ENCODE results near the gene N4BP2L2.

The N4BP2L2 gene

DNA sequence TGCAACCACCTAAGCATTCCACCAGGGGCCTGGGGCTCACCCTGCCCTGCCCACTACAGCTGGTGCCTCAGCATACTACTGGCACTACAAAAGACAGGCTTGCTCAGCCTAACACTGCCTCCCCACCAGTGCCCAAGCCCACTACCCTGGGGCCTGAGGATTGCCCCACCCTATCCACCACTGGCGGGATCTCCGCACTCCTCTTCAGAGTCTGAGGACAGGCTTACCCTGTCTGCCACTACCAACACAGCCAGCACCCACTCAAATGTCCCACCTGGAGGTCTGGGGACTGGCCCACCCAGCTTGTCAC is 83.0 kb downstream of the N4BP2L2 start:
- no peak for DNase-seq (ENCODE audit: low read depth)
- TF ChIP-seq, protein P1, sequence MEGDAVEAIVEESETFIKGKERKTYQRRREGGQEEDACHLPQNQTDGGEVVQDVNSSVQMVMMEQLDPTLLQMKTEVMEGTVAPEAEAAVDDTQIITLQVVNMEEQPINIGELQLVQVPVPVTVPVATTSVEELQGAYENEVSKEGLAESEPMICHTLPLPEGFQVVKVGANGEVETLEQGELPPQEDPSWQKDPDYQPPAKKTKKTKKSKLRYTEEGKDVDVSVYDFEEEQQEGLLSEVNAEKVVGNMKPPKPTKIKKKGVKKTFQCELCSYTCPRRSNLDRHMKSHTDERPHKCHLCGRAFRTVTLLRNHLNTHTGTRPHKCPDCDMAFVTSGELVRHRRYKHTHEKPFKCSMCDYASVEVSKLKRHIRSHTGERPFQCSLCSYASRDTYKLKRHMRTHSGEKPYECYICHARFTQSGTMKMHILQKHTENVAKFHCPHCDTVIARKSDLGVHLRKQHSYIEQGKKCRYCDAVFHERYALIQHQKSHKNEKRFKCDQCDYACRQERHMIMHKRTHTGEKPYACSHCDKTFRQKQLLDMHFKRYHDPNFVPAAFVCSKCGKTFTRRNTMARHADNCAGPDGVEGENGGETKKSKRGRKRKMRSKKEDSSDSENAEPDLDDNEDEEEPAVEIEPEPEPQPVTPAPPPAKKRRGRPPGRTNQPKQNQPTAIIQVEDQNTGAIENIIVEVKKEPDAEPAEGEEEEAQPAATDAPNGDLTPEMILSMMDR (IDR thresholded peaks at IDR 0.05; ENCODE audit: control insufficient read depth, insufficient read depth, low read depth, low read length, missing control alignments): no peak
- no peak overlapping the region for H3K4me3 ChIP-seq (ENCODE audit: control insufficient read depth, low read depth, low read length)

DNA sequence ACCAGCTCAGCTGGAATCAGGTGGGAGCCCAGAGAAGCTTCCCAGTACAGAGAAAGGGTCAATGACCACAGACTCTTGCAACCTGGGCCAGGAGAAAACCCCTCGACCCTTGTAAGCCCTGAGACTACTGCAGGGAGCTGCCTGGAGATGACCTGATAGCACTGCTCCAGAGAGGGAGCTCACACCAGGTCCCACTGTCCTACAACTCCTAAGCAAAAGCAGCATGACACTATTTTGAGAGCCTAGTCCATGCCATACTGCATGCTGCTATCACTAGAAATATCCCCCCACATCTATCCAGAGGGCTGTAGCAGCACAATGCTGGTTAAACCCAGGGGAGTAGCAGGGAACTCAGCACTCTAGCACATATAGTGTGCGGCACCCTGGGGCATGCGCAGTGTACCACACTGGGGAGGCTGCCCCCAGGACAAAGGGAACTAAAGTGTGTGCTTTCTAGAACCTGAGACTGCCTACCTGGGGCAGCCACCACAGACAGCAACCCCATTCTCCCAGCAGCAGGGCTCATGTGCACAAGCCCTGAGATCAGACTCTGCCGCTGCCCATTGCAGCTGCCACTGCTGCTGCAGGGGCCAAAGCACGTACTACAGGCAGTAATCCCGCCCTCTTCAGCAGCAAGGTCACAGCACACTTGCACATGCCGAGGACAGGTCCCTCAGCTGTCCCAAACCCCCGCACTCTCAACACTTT is 83.6 kb downstream of the N4BP2L2 start:
- H3K4me3 ChIP-seq (ENCODE audit: control insufficient read depth, low read depth, low read length): no peak overlapping the region
- TF ChIP-seq, protein P1 (IDR thresholded peaks at IDR 0.05; ENCODE audit: control insufficient read depth, insufficient read depth, low read depth, low read length, missing control alignments): no peak
- no peak for DNase-seq (ENCODE audit: low read depth)

DNA sequence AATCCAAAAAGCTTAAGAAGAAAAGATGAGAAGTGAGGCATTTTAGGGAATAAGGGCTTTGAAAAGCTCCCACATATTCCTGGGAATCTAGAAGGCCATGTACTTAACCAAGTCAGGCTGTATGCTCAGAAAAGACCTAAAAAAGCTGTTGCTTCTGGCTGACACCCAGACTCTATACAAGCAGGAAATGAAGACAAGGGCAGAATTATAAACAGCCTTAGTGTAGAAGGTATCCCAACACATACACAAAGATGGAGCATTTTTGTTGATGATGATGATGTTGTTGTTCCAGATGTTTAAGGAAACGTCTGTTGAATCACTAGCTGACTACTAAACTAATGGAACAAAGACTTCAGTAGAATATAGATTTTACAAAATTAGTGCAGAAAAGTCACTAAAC is 84.6 kb downstream of the N4BP2L2 start:
- no peak overlapping the region for H3K4me3 ChIP-seq (ENCODE audit: control insufficient read depth, low read depth, low read length)
- TF ChIP-seq, protein P1 (IDR thresholded peaks at IDR 0.05; ENCODE audit: control insufficient read depth, insufficient read depth, low read depth, low read length, missing control alignments): no peak
- no peak for DNase-seq (ENCODE audit: low read depth)

DNA sequence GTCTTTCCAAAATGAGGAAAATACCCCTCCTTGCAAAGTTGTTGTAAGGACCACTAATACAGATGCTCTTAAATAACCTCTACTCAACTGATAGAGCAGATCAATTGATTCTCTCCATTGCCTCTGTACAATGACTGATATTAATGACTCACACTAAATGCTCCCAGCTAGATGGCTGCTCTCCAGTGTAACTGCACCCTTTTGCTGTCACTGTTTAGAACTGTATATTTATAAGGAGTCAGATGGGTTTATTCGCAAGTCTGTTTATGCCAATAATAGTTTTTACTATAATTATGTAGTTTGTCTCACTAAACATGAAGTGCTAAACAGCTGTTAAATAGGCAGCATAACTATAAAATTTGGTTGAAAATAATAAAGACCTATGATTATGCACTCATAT is 89.6 kb downstream of the N4BP2L2 start:
- no peak overlapping the region for H3K4me3 ChIP-seq (ENCODE audit: control insufficient read depth, low read depth, low read length)
- no peak for DNase-seq (ENCODE audit: low read depth)
- TF ChIP-seq, protein P1 (IDR thresholded peaks at IDR 0.05; ENCODE audit: control insufficient read depth, insufficient read depth, low read depth, low read length, missing control alignments): no peak

DNA sequence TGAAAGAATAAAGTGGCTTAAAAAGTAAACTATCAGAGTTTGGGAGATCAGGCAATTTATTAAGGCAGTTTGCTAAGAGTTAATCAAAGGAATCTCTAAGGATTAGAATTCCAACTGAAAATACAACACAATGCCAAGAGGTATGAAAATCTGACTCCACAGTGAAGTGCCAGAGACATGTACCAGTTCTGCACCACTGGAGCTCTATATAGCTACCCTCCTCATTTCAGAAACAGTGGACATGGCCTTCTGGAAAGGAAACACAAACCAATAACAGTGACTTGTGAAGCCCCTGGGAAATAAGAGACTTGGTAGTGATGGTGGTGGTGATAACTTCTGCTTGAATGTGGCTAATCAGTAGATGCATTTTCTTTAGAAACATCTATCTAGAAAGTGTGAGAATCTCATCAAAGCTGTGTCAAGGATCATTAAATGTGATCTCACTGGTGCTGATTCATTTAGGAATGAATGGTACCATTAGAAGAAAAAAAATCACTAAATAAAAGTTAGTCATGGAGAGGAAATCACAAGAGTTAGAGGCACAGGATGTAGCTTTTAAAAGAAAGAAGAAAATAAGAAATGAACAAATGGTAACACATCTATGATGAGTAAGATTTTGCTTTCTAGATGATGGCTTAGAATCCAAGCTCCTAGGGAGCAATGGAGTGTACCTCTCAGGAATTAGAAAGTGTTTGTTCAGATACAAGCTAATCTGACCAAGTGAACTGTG is 90.5 kb downstream of the N4BP2L2 start:
- H3K4me3 ChIP-seq (ENCODE audit: control insufficient read depth, low read depth, low read length): no peak overlapping the region
- no peak for DNase-seq (ENCODE audit: low read depth)
- TF ChIP-seq, protein P1 (IDR thresholded peaks at IDR 0.05; ENCODE audit: control insufficient read depth, insufficient read depth, low read depth, low read length, missing control alignments): no peak

DNA sequence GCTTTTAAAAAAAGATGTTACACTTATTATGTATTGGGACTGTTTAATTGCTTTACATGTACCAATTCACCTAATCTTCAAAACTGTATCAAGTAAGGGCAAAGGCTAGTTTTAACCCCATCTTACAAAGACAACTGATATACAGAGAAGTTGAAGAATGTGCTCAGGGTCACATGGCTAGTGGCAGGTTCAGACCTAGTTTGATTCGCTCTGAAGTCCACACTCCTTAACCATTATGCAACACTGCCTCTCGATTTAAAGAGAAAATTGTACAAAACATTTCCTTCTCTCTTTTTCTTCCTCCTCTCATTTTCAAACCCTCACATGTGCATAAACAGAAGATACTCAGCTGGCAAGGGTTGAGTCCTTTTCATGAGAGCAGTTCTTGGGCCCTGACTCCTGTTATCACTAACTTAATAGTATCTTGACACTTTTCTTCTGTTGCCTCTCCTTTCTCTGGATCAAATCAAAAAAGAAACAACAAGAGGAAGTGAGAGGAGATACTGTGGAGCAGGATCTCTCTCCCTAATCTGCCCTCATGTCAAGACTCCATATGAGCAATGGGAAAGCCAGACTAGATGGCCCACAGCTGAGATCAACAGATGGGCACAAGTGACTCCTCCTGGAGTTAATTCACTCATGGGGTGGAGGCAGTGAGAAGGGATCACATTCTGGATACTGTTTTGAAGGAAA is 91.7 kb downstream of the N4BP2L2 start:
- TF ChIP-seq, protein P1 (IDR thresholded peaks at IDR 0.05; ENCODE audit: control insufficient read depth, insufficient read depth, low read depth, low read length, missing control alignments): no peak
- DNase-seq (ENCODE audit: low read depth): no peak
- no peak overlapping the region for H3K4me3 ChIP-seq (ENCODE audit: control insufficient read depth, low read depth, low read length)
